Measurements from ENCODE around the gene NFIB.

Gene NFIB

DNA sequence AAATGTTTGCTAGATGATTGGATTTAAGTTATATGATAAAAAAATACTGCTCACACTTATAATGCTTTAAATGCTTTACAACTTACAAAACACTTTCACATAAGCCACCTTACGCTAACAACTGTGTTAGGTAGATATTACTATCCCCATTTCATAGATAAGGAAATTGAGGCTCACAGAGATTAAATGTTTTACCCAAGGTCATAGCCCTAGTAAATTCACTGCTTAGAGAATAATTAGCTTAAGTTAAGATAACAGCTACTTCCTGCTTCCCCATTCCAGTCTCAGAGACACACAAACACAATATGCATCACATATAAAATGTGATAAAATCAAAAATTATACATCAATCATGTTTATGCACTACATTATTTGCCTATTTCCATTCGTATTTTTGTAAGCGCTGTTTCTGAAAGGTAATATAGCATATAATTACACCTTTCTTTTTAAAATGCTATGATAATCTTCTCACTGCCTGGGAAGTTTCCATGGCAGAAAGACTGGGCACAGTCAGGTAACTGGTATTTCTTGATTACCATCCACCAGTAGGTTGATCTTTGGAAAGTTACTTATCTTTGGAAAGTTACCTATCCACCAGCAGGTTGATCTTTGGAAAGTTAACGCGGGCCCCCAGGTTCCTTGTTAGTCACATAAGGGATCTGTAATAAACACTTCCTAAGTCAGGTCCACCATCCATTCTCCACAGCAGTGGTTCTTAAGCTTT lies 101.1 kb downstream of the NFIB start:
- in situ Hi-C loops (cut with HindIII; ENCODE audit: low pct_ligation_motif_present, low pct_unique_long_range_greater_than_20kb, low sequenced_read_pairs) = no loop called here
- peak; percentile 48 for DNase-seq

DNA sequence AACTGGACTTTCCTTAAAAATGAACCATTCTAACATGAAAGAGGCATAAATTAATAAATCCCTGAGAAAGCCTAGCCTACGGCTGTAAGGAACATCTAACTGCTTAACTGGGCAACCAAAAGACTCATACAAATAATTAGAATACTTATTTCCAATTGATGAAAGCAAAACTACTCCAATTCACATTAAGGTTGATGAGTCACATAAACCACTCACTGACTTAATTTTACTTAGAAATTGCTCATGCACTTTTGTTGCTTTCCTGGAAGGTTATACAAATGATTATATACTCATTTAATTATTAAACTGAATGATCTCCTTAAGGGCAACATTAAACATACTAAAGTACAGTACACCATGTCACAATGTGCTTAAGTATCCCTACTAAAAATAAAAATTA lies 101.9 kb downstream of the NFIB start:
- peak; percentile 52 for DNase-seq
- in situ Hi-C loops (cut with HindIII; ENCODE audit: low pct_ligation_motif_present, low pct_unique_long_range_greater_than_20kb, low sequenced_read_pairs) = no loop called here

DNA sequence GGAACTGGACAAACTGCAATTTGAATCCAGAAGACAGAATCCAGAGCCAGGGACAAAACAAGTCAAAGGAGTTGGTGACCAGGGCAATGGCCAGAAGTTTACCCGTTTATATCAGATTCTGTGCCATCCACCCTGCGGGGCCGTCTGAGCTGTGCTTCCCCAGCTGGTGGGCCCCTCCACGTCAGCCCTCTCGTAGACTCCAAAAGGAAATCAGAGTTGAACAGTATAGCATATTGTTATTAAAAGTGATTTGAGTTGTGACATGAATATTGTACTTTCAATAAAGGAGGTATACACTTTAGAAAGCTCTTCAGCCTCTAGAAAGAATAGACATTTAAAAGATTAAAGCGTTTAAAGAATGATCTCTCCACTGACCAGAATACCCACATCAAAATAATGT lies 102.4 kb downstream of the NFIB start:
- peak; percentile 21 for DNase-seq
- in situ Hi-C loops (cut with HindIII; ENCODE audit: low pct_ligation_motif_present, low pct_unique_long_range_greater_than_20kb, low sequenced_read_pairs) = no loop called here

DNA sequence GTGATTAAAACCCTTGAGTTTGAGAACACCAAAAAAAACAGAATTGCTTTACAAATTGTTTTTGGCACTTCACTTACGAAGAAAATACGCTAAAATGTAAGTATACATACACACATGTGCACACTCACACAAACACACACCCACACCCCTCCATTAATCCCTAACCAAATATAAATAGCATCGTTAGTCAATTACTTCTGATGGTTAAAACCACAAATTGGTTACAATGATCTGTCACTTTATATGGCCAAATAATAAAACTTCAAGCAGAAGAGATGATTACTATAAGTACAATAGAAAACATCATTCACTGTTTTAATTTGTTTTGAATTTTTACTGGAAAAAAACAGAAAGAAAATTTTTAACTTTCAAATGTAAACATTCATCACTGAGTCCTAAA lies 103.5 kb downstream of the NFIB start:
- in situ Hi-C loops (cut with HindIII; ENCODE audit: low pct_ligation_motif_present, low pct_unique_long_range_greater_than_20kb, low sequenced_read_pairs) = no loop called here
- DNase-seq = no peak

DNA sequence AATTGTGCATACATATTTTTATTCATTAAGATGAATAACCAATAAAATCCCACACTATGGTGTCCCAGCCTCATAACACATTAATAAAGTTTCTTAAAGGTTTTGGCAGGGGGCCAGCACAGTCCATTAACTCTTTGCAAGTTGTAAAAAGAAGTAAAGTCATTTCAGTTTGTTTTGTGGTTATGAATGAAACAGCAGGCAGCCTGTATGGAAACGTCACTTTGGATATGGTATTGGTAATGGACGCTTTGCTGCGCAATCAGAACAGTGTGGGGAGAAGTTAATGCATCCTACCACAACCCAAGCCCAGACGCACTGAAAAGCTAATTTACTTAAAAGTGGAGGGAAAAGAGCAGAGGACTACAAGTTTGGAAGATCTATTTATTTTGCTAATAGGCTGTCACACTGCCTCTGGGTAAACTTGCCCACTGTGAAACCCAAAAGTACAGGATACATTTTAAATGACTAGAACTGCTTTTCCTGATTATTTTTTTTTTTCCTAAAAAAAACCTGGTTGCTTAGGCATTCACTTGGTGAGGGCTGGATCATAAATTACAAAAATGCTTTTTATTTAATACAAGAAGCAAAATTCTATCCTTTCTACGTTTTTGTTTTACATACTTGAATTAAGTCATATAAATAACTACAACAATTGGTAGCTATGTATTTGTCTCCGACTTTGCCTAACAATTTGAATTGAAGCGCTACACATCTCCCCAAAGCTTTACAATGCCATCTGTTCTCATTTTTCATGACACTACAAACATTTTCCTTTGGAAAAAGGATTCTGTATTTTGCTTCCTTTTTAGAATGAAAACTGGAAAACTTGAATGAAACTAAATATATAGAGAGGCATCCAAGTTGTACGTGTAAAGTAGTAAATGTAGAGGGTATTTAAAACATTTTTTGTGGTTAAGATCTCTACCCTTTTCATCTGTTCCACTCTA lies 104.3 kb downstream of the NFIB start:
- DNase-seq = no peak
- in situ Hi-C loops (cut with HindIII; ENCODE audit: low pct_ligation_motif_present, low pct_unique_long_range_greater_than_20kb, low sequenced_read_pairs) = no loop called here

DNA sequence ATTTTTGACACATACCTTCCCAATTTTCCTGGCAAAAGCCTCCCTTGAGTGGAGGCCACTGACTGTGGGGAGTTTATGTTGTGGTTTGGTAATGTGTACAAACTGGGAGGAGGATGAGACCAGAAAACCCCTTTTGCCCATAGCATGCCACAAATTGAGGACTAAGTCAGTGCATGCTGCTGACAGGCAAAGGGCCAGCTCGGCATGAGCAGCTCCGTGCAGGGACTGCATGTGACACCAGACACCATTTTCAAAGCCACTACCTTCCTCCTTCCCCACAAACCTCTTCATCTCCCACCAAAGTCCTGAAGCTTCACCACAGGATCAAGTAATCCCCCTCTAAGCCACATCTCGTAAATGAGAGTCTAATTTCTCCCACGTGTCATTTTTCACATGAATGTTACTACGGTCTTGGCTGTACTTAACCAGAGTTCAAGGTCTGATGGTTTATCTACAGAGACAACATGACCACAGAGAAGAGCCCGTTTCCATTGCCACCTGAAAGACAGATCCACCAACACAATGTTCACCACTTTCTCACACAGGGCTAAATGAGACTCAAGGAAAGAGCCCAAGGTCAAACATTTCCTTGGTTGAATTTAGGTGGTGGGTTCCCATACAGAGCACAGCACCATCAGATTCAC lies 106.5 kb downstream of the NFIB start:
- in situ Hi-C loops (cut with HindIII; ENCODE audit: low pct_ligation_motif_present, low pct_unique_long_range_greater_than_20kb, low sequenced_read_pairs) = no loop called here
- DNase-seq = no peak

DNA sequence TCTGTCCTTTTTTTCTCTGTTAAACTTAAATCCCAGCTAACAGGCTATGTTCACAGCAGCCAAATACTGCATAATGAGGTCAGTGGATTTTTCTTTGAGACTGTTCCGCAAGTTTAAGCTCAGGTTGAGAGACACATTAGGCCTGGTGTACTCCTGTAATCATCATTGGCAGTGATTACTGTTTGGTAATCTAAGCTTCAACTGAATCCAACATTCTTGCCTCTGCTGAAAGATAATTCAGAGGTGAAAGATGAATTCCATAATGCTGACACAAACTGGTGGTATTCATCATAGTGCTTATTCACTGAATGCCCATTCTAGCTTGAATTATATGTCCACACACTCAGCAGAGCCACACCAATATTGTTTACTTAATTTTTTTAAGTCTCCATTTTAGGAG lies 108.5 kb downstream of the NFIB start:
- peak; percentile 47 for DNase-seq
- in situ Hi-C loops (cut with HindIII; ENCODE audit: low pct_ligation_motif_present, low pct_unique_long_range_greater_than_20kb, low sequenced_read_pairs) = no loop called here

DNA sequence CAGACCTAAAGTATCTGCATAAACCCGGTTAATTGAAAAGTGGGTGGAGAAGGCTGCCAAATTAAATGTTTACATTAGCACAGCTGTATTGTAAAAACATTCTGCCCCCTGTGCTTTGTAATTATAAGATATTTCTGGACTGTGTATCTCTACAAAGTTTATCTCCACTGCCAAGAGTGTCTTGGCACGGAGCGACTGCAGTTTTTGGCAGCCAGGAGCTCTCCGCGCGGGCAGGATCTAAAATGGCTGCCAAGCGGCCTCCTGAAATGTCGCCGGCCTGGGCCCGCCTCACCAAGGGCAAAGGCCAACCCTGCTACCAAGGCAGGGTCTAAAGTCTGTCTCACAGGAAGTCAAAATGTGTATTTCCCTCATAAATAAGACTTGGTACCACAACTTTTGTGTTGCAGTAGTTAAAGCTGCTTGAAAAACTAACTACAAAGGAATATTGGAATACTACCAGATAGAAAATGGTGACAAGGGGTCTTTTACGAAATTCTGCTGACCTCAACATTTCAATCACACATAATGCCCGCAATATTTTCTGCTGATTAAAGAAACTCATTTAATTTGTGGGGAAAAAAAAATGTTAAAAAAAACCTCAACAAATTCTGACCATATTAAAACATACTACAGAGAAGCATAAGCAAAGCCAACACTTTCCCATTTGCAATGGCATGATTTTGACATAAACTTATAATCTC lies 110.4 kb downstream of the NFIB start:
- in situ Hi-C loops (cut with HindIII; ENCODE audit: low pct_ligation_motif_present, low pct_unique_long_range_greater_than_20kb, low sequenced_read_pairs) = no loop called here
- no peak for DNase-seq

DNA sequence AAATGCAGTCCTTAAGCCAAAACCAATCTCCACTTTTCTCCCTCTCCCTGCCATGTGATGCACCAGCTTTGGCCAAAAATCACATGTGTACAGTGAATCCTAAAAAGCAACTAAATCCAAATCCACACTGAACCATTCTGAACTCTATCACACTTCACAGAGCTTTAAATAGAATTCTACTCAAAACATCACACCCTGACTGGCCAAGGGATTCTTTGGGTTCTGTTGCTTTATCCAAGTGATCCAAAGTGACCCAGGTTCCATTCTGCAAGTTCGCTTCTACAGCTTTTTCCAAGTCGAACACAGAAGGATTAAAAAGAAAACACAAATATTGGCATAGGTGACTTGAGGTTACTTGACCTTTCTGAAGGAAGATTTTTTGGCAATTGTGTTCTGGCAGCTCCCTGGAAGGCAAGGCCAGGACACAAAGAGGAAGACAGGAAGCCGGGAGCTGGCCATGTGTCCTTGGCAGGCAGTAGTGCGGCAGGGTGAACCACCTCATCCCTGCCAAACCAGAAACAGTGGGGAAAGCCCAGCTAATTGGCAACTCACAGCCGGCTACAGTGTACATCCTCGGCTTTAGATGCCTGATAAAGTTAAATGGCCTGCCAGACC lies 115.0 kb downstream of the NFIB start:
- DNase-seq = no peak
- in situ Hi-C loops (cut with HindIII; ENCODE audit: low pct_ligation_motif_present, low pct_unique_long_range_greater_than_20kb, low sequenced_read_pairs) = no loop called here

DNA sequence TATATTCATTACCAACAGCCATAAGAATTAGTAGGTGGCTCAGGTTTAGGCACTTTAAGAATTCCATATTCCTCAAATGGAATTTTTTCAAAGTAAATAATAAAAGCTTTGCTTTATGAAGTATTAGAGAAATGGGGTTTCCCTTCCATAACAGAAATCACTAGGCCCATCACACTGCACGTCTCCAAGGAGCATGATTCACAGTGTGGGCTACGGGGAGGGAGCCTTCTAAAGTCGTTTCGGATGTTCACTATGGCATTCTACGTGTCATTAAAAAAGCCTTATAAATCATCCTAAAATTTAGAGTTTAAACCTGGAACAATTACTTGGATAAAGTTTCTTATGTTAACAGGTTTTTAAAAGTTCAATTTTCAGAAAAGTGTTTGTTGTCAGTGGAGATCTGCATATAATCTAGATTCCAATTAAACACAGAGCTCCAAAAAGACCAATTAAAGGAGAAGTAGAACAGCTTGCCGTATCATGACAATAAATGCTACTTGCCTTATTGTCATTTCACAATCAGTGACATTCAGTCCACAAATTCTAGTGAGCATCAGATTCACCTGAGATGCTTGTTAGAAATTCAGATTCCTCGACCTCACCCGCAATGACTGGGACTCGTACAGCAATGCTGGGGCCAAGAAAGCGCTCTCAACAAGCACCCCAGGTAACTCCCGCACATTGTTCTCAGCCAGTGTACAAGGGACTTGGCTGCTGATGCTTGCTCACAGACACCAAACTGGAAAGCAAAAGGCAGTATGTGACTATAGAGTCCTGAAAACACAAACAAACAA lies 115.7 kb downstream of the NFIB start:
- in situ Hi-C loops (cut with HindIII; ENCODE audit: low pct_ligation_motif_present, low pct_unique_long_range_greater_than_20kb, low sequenced_read_pairs) = no loop called here
- no peak for DNase-seq

DNA sequence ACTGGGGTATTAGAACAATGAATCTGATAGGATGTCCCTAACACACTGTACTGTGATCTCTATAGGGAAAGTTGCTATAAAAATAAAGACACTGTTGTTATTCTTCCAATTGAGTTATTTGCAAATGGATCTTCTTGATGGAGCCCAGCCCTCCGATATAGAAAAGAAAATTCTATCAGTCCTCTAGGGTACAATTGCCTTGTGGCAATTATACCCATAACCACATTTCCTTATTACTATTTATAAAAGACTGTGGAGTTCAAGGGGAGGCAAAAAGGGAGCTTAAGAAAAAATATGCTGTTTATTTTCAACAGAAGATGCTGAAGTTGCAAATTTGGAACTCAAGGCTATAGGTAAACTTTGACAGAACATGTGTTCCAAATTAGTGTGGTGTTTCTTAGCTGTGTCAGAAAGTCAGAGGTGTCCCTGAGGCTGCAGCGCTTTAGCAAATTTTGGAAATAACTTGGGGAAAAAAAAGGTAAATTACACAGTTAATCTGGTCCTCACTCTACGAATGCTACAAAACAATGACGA lies 116.5 kb downstream of the NFIB start:
- DNase-seq = no peak
- in situ Hi-C loops (cut with HindIII; ENCODE audit: low pct_ligation_motif_present, low pct_unique_long_range_greater_than_20kb, low sequenced_read_pairs) = no loop called here

DNA sequence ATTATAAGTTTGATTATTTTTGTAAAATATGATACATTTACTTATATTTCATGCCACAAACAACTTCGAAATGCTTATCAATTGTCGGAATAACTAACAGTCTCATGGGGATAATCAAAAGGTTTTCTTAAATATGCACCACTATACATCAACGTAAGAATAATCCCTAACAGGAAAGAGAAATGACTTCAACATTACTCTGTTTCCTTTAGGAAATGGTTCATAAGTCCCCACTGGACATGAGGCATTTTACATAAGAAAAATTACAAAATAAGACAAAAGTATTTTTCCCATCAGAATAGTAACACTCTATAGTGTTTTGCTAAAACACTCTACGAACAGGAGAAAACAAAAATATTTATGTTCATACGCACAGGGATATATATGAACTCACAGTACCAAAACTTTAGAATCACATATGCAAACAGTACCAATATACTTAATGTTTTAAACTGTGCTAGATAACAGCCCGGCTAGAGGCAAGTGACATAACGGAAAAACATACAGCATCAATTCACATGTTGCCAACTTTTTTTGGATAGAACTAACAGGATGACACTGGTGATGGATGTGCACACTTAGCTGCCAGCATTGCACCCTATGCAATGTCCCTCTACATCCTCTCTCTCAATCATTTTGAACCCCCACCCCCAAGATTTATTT lies 120.5 kb downstream of the NFIB start:
- no peak for DNase-seq
- in situ Hi-C loops (cut with HindIII; ENCODE audit: low pct_ligation_motif_present, low pct_unique_long_range_greater_than_20kb, low sequenced_read_pairs) = no loop called here

DNA sequence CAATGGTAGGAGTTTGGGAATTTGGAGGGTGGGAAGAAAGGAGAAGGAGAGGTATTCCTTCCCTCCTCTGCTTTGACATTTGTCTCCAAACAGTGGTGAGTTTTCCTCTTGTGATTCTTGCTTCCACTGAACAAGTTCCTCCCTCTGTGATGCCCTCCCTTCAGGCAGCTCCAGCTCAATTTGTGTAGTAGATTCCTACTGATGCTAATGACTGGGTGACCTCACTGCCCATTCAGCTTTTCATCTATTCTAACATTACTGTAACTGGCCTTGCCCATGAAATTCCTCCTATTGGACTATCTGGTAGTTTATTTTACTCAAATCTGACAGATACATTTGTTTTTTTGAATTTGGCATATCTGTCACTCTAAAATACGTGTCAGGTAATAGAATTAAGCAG lies 121.4 kb downstream of the NFIB start:
- in situ Hi-C loops (cut with HindIII; ENCODE audit: low pct_ligation_motif_present, low pct_unique_long_range_greater_than_20kb, low sequenced_read_pairs) = no loop called here

DNA sequence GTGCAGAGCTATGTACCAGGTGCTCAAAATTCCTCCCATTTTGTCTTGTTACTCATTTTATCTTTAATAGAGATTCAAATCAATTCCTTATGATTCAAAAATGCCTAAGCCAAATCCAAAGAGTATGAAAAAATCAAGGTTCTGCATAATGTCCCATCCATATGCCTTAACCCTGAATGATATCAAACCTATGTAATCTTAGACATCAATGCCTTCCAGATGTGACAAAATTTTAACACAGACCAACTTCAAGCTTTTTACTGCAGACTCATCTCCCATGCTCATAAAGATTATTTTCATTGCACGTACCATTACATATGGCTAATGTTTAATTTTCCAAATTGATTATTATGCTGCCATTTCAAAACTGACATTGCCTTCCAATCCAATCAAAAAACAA lies 122.4 kb downstream of the NFIB start:
- no peak for DNase-seq
- in situ Hi-C loops (cut with HindIII; ENCODE audit: low pct_ligation_motif_present, low pct_unique_long_range_greater_than_20kb, low sequenced_read_pairs) = no loop called here

More for the DNA sequence above, 121.4 kb downstream of the NFIB start:
- DNase-seq = no peak

DNA sequence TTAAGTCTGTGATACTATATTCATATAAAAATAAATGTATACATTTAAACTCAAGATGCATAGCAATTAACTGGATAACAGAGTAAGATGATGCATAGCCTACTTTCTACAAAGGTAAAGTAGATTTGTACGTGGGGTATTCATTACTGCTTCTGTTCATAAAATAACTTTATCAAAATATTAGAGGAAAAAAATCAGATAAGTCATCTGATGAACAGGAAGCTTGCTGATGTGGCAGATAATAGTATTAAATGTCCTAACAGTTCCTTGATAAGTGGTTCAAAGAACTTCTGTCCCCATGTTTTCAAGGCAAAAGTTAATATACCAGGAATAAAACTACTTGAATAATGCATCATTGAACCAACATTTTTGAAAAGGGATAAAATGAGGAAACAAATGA lies 123.7 kb downstream of the NFIB start:
- in situ Hi-C loops (cut with HindIII; ENCODE audit: low pct_ligation_motif_present, low pct_unique_long_range_greater_than_20kb, low sequenced_read_pairs) = no loop called here
- no peak for DNase-seq

DNA sequence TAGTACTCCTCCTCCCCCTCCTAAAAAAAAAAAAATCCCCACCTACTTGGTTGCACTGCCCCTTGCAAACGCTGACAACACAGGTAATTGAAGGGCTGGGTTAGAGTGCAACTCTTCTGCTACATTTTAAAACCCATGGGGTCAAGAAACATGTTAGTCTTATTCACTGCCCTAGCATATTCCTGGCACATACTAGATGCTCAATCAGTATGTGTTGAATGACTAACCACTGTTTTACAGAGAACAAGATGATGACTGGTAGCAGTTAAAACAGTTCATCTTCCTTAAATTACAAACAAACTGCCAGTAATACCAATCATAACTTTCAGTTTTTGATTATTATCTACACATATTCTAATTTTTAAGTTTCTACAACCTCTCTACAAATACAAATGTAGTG lies 124.4 kb downstream of the NFIB start:
- in situ Hi-C loops (cut with HindIII; ENCODE audit: low pct_ligation_motif_present, low pct_unique_long_range_greater_than_20kb, low sequenced_read_pairs) = no loop called here
- no peak for DNase-seq

DNA sequence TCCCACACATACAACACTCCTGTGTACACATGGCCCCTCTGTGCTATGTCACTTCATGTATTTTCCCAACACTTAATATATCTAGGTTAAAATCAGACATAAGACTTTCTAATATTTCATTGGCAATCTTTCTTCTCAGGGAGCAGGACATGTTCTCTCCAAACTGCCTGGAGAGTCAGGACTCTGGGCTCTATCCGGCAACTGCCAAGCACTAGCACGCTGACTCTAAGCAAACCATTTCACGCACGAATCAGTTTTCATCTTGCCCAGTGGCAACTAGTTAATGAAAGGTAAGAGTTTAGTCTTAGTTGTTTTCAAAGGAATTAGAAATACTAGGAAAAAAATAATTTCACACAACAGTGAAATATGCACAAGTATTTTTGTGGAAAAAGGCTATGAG lies 124.8 kb downstream of the NFIB start:
- DNase-seq = no peak
- in situ Hi-C loops (cut with HindIII; ENCODE audit: low pct_ligation_motif_present, low pct_unique_long_range_greater_than_20kb, low sequenced_read_pairs) = no loop called here

Measured in ACHN (cell line).